Measurements from ENCODE around the gene OSBPL8. TPM values are rescaled to one million over a fixed set of nuclear protein-coding genes. Genes with fewer than 3 reads are reported as not detected.
A peak's percentile ranks its signal among the peaks of the same experiment; 100 is the strongest.
"Not testable (repeated sequence)": the region's sequence is repeated elsewhere in the genome, so short reads cannot be mapped to it uniquely, and the experiment has no call there.

Gene OSBPL8
- total RNA-seq, 2 donors from 2014 or later: 21.8 to 33.3 TPM

DNA sequence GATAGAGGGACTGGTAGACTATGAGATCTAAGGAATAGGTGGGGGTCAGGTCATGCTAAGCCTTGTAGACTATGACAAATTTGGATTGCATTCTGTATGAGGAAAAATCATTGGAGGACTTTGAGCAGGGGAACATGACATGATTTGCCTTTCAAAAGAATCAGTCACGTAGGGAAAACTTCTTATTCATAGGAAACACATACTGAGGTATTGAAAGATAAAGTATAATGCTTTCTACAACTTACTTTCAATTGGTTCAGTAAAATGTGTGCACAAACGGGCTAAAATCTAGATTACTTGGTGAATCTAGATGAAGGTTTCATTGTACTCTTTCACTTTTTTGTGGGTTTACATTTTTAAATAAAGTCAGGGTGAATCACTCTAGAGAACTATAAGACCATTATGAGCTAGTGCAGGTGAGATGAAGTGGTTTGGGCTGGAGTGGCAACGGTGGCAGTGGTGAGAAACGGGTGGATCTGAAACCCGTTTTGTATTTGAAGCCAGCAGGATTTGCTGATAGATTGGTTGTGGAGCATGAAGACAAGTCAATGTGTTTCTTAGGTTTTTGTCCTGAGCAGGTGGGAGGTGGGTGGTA, 218.0 kb downstream of the OSBPL8 start:
- no peak for ATAC-seq
- intact Hi-C loops (cut with DNase I, micrococcal nuclease): no loop called here
- no peak for DNase-seq

DNA sequence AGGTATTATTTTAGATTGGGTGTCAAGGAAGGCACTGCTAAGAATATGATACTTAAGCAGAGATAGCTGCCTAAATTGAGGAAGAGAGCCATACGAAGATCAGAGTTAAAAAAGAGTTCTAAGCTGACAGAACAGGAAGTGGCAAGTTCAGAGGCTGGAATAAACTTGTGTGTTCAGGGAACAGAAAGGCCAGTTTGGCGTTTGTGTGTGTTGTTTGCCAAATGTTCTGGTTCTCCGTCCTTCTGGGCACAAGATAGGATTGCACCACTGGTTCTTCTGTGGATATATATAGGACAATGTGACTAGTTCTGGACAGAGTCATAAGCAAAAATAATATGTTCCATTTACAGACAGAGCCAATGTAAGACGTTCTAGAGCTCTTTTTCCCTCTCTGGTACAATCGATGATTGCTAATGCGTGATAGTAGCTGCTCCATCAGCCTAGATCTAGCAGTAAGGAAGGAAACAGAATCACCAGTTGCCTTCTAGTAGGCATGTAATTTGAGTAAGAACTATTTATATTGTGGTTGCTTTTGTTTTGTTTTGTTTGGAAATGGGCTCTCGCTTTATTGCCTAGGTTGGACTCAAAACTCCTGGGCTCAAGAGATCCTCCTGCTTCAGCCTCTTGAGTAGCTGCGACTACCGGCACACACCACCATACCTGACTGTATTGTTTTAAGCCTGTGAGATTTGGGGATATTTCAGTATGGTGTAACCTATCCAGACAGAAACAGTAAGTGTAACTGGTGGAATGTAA, 218.7 kb downstream of the OSBPL8 start:
- DNase-seq (no peak), ATAC-seq (no peak)
- intact Hi-C loops (cut with DNase I, micrococcal nuclease): no loop called here

- ATAC-seq: no peak
- intact Hi-C loops (cut with DNase I, micrococcal nuclease): no loop called here
Measured at GRCh38 chr12:76337583-76337982, 222.0 kb downstream of the OSBPL8 start.

GRCh38 chr12:76332606-76333005, 227.0 kb downstream of the OSBPL8 start:
- ATAC-seq: no peak
- intact Hi-C loops (cut with DNase I, micrococcal nuclease): no loop called here

More at GRCh38 chr12:76337583-76337982, 222.0 kb downstream of the OSBPL8 start:
- DNase-seq: no peak

DNA sequence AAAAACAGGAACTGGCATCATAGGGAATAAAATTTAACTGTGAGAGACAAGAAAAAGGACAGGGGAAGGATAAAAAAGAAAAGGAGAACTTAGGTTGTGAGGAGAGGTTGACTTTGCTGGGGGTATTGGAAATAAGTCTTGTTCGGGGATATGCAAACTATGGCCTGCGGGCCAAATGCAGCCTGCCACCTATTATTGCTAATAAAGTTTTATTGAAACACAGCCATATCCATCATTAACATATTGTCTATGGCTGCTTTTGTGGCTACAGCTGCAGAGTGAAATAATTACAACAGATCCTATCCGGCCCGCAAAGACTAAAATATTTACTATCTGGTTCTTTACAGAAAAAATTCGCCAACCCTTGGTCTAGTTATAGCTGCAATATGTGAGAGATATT, 230.0 kb downstream of the OSBPL8 start:
- ATAC-seq (no peak), DNase-seq (no peak)
- intact Hi-C loops (cut with DNase I, micrococcal nuclease): no loop called here

More at GRCh38 chr12:76332606-76333005, 227.0 kb downstream of the OSBPL8 start:
- no peak for DNase-seq

DNA sequence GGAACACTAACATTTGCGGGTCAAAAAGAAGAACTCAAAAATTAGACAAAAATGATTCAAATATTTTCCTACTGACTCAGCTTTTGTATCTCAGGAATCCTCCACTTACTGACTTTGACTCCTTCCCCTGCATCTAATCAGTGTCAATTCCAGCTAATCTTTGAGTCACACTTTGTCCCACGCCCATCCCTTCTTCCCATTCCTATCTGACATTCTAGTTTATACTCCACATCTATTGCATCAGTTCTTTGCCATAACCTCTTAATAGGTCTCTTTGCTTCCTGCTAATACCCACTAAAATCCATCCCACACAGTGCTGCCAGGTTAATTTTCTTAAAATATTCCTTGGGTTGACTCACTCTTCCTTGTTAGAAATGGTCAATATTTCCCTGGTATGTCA, 230.4 kb downstream of the OSBPL8 start:
- ATAC-seq (no peak), DNase-seq (no peak)
- intact Hi-C loops (cut with DNase I, micrococcal nuclease): no loop called here

DNA sequence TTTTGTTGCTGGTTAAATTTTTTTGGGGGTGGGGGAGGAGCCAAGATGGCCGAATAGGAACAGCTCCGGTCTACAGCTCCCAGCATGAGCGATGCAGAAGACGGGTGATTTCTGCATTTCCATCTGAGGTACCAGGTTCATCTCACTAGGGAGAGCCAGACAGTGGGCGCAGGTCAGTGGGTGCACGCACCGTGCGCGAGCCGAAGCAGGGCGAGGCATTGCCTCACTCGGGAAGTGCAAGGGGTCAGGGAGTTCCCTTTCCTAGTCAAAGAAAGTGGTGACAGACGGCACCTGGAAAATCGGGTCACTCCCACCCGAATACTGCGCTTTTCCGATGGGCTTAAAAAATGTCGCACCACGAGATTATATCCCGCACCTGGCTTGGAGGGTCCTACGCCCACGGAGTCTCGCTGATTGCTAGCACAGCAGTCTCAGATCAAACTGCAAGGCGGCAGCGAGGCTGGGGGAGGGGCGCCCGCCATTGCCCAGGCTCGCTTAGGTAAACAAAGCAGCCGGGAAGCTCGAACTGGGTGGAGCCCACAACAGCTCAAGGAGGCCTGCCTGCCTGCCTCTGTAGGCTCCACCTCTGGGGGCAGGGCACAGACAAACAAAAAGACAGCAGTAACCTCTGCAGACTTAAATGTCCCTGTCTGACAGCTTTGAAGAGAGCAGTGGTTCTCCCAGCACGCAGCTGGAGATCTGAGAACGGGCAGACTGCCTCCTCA, 239.8 kb downstream of the OSBPL8 start:
- DNase-seq; ATAC-seq; intact Hi-C loops (cut with DNase I, micrococcal nuclease): not testable (repeated sequence)

- ATAC-seq (no peak), DNase-seq (no peak)
- intact Hi-C loops (cut with DNase I, micrococcal nuclease): no loop called here
Measured at GRCh38 chr12:76318773-76319594, 240.6 kb downstream of the OSBPL8 start.

GRCh38 chr12:76317976-76318375, 241.6 kb downstream of the OSBPL8 start:
- intact Hi-C loops (cut with DNase I, micrococcal nuclease): no loop called here
- ATAC-seq (peak; percentile 52), DNase-seq (no peak)

DNA sequence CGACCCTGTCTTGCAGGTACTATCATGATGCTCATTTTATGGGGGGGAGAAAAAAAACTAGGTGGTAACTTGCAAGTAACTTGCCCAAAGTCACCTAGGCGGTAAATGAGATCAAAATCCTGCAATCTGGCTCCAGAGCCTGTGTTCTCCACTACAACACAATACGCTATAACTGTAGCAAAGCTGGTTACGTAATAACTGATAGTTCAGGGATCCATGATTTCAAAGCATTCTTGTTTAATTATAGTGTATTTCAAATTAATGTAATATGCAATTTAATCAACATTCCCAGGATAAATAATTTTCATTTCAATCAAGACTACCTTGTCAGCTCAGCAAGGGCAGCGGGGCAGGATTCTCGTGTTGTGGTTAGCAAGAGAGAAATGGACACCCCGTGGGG, 243.1 kb downstream of the OSBPL8 start:
- DNase-seq (no peak), ATAC-seq (no peak)
- intact Hi-C loops (cut with DNase I, micrococcal nuclease): no loop called here

GRCh38 chr12:76313299-76313698, 246.3 kb downstream of the OSBPL8 start:
- ATAC-seq: no peak
- intact Hi-C loops (cut with DNase I, micrococcal nuclease): no loop called here
- DNase-seq: no peak

- no peak for DNase-seq
- no peak for ATAC-seq
- intact Hi-C loops (cut with DNase I, micrococcal nuclease): no loop called here
Measured at GRCh38 chr12:76312315-76312714, 247.3 kb downstream of the OSBPL8 start.

DNA sequence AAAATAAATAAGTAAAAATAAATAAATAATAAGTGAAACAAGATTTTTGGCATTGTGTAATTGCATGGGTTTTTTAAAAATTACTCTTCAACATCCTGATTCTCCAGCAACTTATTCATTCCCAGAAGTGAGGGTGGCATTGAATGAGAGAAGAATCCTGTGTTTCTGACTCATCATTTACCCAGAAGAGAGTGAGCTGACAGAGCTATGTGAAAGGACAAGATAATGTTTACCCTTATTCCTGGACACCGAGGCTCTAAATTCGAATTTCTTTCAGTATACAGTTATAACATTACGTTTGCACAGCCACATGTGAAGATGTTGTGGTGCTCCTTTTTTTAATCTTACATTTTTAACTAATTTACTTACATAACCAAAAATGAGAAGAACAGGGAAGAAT, 247.8 kb downstream of the OSBPL8 start:
- intact Hi-C loops (cut with DNase I, micrococcal nuclease): no loop called here
- ATAC-seq: no peak
- no peak for DNase-seq

DNA sequence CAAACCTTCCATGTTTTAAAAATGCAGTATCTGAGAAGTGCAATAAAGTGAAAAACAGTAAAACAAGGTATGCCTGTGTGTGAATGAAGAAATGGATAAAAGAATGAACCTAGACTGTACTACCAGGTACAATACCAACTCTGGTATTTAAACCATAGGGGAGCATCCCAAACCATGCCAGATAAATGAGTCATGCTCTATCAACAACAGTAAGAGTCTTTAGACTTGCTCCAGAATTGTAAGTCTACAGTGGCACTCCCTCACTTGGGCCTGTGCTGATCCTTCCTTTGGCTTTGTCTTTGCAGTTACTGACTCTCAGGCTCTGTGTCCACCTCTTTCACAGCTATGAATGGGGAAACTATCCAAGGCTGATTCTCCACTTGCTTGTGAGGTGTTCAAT, 249.5 kb downstream of the OSBPL8 start:
- ATAC-seq (no peak), DNase-seq (no peak)
- intact Hi-C loops (cut with DNase I, micrococcal nuclease): no loop called here

- DNase-seq (no peak), ATAC-seq (no peak)
- intact Hi-C loops (cut with DNase I, micrococcal nuclease): no loop called here
Measured at GRCh38 chr12:76308866-76309265, 250.7 kb downstream of the OSBPL8 start.

- no peak for DNase-seq
- intact Hi-C loops (cut with DNase I, micrococcal nuclease): no loop called here
- no peak for ATAC-seq
Measured at GRCh38 chr12:76307083-76307482, 252.5 kb downstream of the OSBPL8 start.

DNA sequence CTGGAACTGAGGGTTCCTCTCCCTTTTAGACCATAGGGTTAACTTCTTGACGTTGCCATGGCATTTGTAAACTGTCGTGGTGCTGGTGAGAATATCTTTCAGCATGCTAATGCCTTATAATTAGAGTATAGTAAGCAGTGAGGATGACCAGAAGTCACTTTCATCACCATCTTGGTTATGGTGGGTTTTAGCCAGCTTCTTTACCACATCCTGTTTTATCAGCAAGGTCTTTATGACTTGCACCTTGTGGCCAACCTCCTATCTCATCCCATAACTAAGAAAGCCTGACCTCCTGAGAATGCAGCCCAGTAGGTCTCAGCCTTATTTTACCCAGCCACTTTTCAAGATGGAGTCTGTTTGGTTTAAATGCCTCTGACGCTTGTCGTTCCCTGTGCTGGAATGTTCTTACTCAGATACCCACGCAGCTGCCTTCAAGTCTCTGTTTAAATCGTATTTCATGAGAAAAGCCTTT, 255.5 kb downstream of the OSBPL8 start:
- intact Hi-C loops (cut with DNase I, micrococcal nuclease): no loop called here
- ATAC-seq (no peak), DNase-seq (no peak)

DNA sequence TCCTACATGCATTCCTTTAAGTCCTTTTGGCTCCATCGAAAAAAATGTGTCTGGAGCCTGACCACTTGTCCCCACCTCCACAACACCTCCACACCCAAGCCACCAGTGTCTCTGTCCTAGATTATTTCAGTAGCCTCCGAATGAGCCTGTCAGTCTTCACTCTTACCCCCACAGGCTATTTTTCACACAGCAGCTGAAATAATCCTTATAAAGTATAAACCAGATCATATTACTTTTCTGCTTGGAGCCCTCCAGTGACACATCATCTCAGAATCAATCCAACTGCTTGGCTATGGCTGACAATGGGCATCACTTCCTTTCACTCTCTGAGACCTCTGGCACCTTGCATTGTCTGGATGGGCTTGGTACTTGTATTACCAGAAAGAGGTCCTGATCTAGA, 256.2 kb downstream of the OSBPL8 start:
- ATAC-seq (no peak), DNase-seq (no peak)
- intact Hi-C loops (cut with DNase I, micrococcal nuclease): no loop called here
